Neural progenitor cell (in vitro differentiated cells): ENCODE measurements around the gene SLX9. TPM values are rescaled to one million over a fixed set of nuclear protein-coding genes. Genes with fewer than 3 reads are reported as not detected.

Experiments used
- DNase-seq: peaks from one replicate; pipeline ENCODE4 v3.0.0-alpha.2; 2016; ENCODE audit warnings: low spot score
- H2AFZ ChIP-seq: fragments of 200-600 bp; sonication (generic); replicated peaks from 2 replicates; pipeline ENCODE4 v1.6.1; 2016; ENCODE audit warnings: antibody characterized with exemption
- H3F3A ChIP-seq: fragments of 200-600 bp; sonication (generic); 2 replicates; pipeline ENCODE4 v1.6.1; 2016; ENCODE audit warnings: antibody characterized with exemption, low read depth
- H3K27ac ChIP-seq: fragments of 200-600 bp; sonication (generic); 2 replicates; pipeline ENCODE4 v1.5.1; 2016; ENCODE audit warnings: mild to moderate bottlenecking
- H3K27me3 ChIP-seq: fragments of 200-600 bp; sonication (generic); 2 replicates; pipeline ENCODE4 v1.6.1; 2016; ENCODE audit warnings: mild to moderate bottlenecking, moderate library complexity
- H3K36me3 ChIP-seq: fragments of 200-600 bp; sonication (generic); 2 replicates; pipeline ENCODE4 v1.5.1; 2016
- H3K4me1 ChIP-seq: fragments of 200-600 bp; sonication (generic); 2 replicates; pipeline ENCODE4 v1.6.1; 2016; ENCODE audit warnings: mixed run types
- H3K4me2 ChIP-seq: fragments of 200-600 bp; sonication (generic); 2 replicates; pipeline ENCODE4 v1.6.1; 2016
- H3K4me3 ChIP-seq: fragments of 200-600 bp; sonication (generic); 2 replicates; pipeline ENCODE4 v1.5.1; 2016
- H3K79me2 ChIP-seq: fragments of 200-600 bp; sonication (generic); 2 replicates; pipeline ENCODE4 v1.6.1; 2016; ENCODE audit warnings: low read depth
- H3K9ac ChIP-seq: fragments of 200-600 bp; sonication (generic); 2 replicates; pipeline ENCODE4 v1.6.1; 2016
- H3K9me3 ChIP-seq: fragments of 200-600 bp; sonication (generic); 2 replicates; pipeline ENCODE4 v1.5.1; 2016; ENCODE audit warnings: low read depth
- H4K20me1 ChIP-seq: fragments of 200-600 bp; sonication (generic); 2 replicates; pipeline ENCODE4 v1.6.1; 2016; ENCODE audit warnings: low read depth
- H3K27ac Mint-ChIP-seq: 3 replicates; pipeline ENCODE4 v1.8.0; 2021; ENCODE audit warnings: mixed read lengths
- H3K27me3 Mint-ChIP-seq: 2 replicates; pipeline ENCODE4 v1.8.0; 2022; ENCODE audit warnings: low read depth, mild to moderate bottlenecking, inconsistent platforms, moderate library complexity, mixed read lengths; ENCODE audit not compliant: insufficient read depth
- H3K36me3 Mint-ChIP-seq: 3 replicates; pipeline ENCODE4 v1.8.0; 2021; ENCODE audit warnings: mixed read lengths
- H3K4me1 Mint-ChIP-seq: 3 replicates; pipeline ENCODE4 v1.8.0; 2021; ENCODE audit warnings: mixed read lengths
- H3K4me3 Mint-ChIP-seq: 3 replicates; pipeline ENCODE4 v1.8.0; 2021; ENCODE audit warnings: mild to moderate bottlenecking, moderate library complexity, mixed read lengths
- H3K9me3 Mint-ChIP-seq: 3 replicates; pipeline ENCODE4 v1.8.0; 2020; ENCODE audit warnings: mixed read lengths
- EZH2 ChIP-seq: fragments of 200-600 bp; sonication (generic); IDR thresholded peaks from 2 replicates; pipeline ENCODE4 v1.6.1; 2017; ENCODE audit warnings: antibody characterized with exemption, mild to moderate bottlenecking, moderate library complexity
- EZH2phosphoT487 ChIP-seq: fragments of 200-600 bp; sonication (generic); IDR thresholded peaks from 2 replicates; pipeline ENCODE4 v1.6.1; 2017; ENCODE audit warnings: antibody characterized with exemption
- total RNA-seq: library from RNA; depleted of rRNA; stranded (reverse); fragments of >200 nt; gene quantifications from 2 replicates; pipeline ENCODE4 v1.2.3, GENCODE V29; 2015; ENCODE audit warnings: low replicate concordance
- TF ChIP-seq, protein P1 (sequence below): fragments of 200-600 bp; sonication (generic); IDR thresholded peaks from 2 replicates; pipeline ENCODE4 v1.5.1; 2017; ENCODE audit warnings: antibody characterized with exemption, mild to moderate bottlenecking

Gene SLX9
- total RNA-seq, 1 donor from 2014 or later, result 4.7 TPM

- peaks cover 57% of the 10 kb centered on the region for H4K20me1 ChIP-seq
- peak overlapping the region; percentile 99 for H3K27ac Mint-ChIP-seq
- peak overlapping the region; percentile 76 for H3K4me3 Mint-ChIP-seq
- peaks cover 2% of the 10 kb centered on the region for H3K27me3 Mint-ChIP-seq
- no peak overlapping the region for H3K4me3 ChIP-seq
- H3K79me2 ChIP-seq, result peaks cover 55% of the 10 kb centered on the region
- no peak for TF ChIP-seq EZH2
- no peak for TF ChIP-seq EZH2phosphoT487
- TF ChIP-seq, protein P1, sequence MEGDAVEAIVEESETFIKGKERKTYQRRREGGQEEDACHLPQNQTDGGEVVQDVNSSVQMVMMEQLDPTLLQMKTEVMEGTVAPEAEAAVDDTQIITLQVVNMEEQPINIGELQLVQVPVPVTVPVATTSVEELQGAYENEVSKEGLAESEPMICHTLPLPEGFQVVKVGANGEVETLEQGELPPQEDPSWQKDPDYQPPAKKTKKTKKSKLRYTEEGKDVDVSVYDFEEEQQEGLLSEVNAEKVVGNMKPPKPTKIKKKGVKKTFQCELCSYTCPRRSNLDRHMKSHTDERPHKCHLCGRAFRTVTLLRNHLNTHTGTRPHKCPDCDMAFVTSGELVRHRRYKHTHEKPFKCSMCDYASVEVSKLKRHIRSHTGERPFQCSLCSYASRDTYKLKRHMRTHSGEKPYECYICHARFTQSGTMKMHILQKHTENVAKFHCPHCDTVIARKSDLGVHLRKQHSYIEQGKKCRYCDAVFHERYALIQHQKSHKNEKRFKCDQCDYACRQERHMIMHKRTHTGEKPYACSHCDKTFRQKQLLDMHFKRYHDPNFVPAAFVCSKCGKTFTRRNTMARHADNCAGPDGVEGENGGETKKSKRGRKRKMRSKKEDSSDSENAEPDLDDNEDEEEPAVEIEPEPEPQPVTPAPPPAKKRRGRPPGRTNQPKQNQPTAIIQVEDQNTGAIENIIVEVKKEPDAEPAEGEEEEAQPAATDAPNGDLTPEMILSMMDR, result no peak
- no peaks in the 10 kb centered on the region for H3K27me3 ChIP-seq
- peaks cover 16% of the 10 kb centered on the region for H3K4me1 ChIP-seq
- H3K36me3 Mint-ChIP-seq, result peaks cover 30% of the 10 kb centered on the region
- peak overlapping the region; percentile 51 for H3K27ac ChIP-seq
- H3K4me1 Mint-ChIP-seq, result peaks cover 69% of the 10 kb centered on the region
- H3K36me3 ChIP-seq, result no peaks in the 10 kb centered on the region
- H3K9ac ChIP-seq, result peak overlapping the region; percentile 9
- DNase-seq, result no peak
- peaks cover 15% of the 10 kb centered on the region for H3F3A ChIP-seq
- no peak overlapping the region for H2AFZ ChIP-seq
- H3K9me3 ChIP-seq, result no peaks in the 10 kb centered on the region
- peaks cover 8% of the 10 kb centered on the region for H3K9me3 Mint-ChIP-seq
- H3K4me2 ChIP-seq, result peak overlapping the region; percentile 12
Observed at GRCh38 chr21:44959376-44960091, 19.7 kb downstream of the SLX9 start.

- TF ChIP-seq EZH2phosphoT487, result no peak
- TF ChIP-seq, protein P1, result no peak
- TF ChIP-seq EZH2, result no peak
- Histone ChIP-seq H3K9me3 (no peaks in the 10 kb centered on the region), H3K4me3 (no peak overlapping the region), H3K4me1 (peaks cover 16% of the 10 kb centered on the region), H3K27ac (no peak overlapping the region), H2AFZ (no peak overlapping the region), H3K4me2 (no peak overlapping the region), H3K27me3 (no peaks in the 10 kb centered on the region), H3F3A (peaks cover 15% of the 10 kb centered on the region), H3K9ac (no peak overlapping the region), H4K20me1 (peaks cover 48% of the 10 kb centered on the region), H3K36me3 (no peaks in the 10 kb centered on the region), H3K79me2 (peaks cover 56% of the 10 kb centered on the region)
- Mint-ChIP-seq H3K36me3 (peaks cover 37% of the 10 kb centered on the region), H3K27ac (peak overlapping the region; percentile 7), H3K4me1 (peaks cover 64% of the 10 kb centered on the region), H3K27me3 (peaks cover 2% of the 10 kb centered on the region), H3K9me3 (peaks cover 8% of the 10 kb centered on the region), H3K4me3 (no peak overlapping the region)
- DNase-seq, result no peak
Observed at GRCh38 chr21:44960141-44961092, 20.6 kb downstream of the SLX9 start.

DNA sequence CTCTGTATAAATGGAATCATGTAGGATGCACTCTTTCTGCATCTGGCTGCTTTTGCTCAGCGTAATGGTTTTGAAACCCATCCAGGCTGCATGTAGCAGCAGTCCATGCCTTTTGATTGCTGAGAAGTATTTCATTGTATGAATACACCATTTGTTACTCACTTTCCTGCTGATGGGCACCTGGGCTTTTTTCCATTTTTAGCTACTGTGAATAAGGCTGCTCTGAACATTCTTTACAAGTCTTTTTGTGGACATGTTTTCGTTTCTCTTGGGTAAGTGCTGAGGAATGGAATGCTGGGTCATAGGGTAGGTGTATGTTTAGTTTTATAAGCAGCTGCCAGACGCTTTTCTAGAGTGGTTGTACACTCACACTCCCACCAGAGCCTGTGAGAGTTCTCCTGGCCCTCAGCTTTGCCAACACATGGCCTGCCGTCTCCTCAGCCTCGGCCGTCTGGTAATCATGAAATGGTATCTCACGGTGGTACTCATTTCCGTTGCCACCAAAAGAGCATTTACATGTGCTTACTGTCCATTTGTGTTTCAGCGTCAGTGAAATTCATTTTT, 22.7 kb downstream of the SLX9 start:
- Histone ChIP-seq H3K9me3 (no peaks in the 10 kb centered on the region), H3K4me2 (no peak overlapping the region), H3K9ac (no peak overlapping the region), H3K4me1 (peaks cover 16% of the 10 kb centered on the region), H2AFZ (no peak overlapping the region), H4K20me1 (peaks cover 32% of the 10 kb centered on the region), H3F3A (peaks cover 15% of the 10 kb centered on the region), H3K27ac (no peak overlapping the region), H3K36me3 (no peaks in the 10 kb centered on the region), H3K27me3 (no peaks in the 10 kb centered on the region), H3K4me3 (no peak overlapping the region), H3K79me2 (peaks cover 43% of the 10 kb centered on the region)
- H3K4me3 Mint-ChIP-seq, result no peak overlapping the region
- peaks cover 31% of the 10 kb centered on the region for H3K36me3 Mint-ChIP-seq
- TF ChIP-seq, protein P1, result no peak
- no peak for TF ChIP-seq EZH2phosphoT487
- no peak for TF ChIP-seq EZH2
- peaks cover 50% of the 10 kb centered on the region for H3K4me1 Mint-ChIP-seq
- no peaks in the 10 kb centered on the region for H3K27me3 Mint-ChIP-seq
- H3K9me3 Mint-ChIP-seq, result peaks cover 8% of the 10 kb centered on the region
- no peak for DNase-seq
- H3K27ac Mint-ChIP-seq, result peak overlapping the region; percentile 39
